Activated T-helper 2 cell treated with anti-CD3 and anti-CD28 coated beads, Interferon-gamma antibody, Interleukin-2, Interleukin-4, amounts not matched to agents 10 μg/mL and 5 μg/mL and 100 μg/mL, durations not matched to agents 14 hours and 24 hours and 36 hours (primary cell): ENCODE data around the gene CLSTN1. TPM values are rescaled to one million over a fixed set of nuclear protein-coding genes. Genes with fewer than 3 reads are reported as not detected.
"Not testable (repeated sequence)": the region's sequence is repeated elsewhere in the genome, so short reads cannot be mapped to it uniquely, and the experiment has no call there.

Source experiments
- DNase-seq: peaks from one replicate; pipeline ENCODE4 v3.0.0; 2021; ENCODE audit warnings: low spot score
- H3K27ac Mint-ChIP-seq: one replicate; pipeline ENCODE4 v1.8.0; 2021; ENCODE audit warnings: mixed read lengths
- H3K27me3 Mint-ChIP-seq: one replicate; pipeline ENCODE4 v1.8.0; 2021; ENCODE audit warnings: low read depth, mixed read lengths
- H3K36me3 Mint-ChIP-seq: one replicate; pipeline ENCODE4 v1.8.0; 2021; ENCODE audit warnings: low read depth, mixed read lengths
- H3K4me1 Mint-ChIP-seq: one replicate; pipeline ENCODE4 v1.8.0; 2021; ENCODE audit warnings: low read depth, mixed read lengths
- H3K4me3 Mint-ChIP-seq: one replicate; pipeline ENCODE4 v1.8.0; 2021; ENCODE audit warnings: low read depth, mild to moderate bottlenecking, moderate library complexity, mixed read lengths
- H3K9me3 Mint-ChIP-seq: one replicate; pipeline ENCODE4 v1.8.0; 2021; ENCODE audit warnings: mixed read lengths
- intact Hi-C: fragments of 100-400 bp; cut with micrococcal nuclease; formaldehyde crosslinking; loops from one replicate; pipeline ENCODE4 v1.15.1; 2023
- total RNA-seq: library from RNA; stranded (reverse); gene quantifications from 2 replicates; pipeline ENCODE4 v1.2.3, GENCODE V29; 2022

The CLSTN1 gene
- total RNA-seq, 1 donor from 2014 or later, result 46.5 TPM

DNA sequence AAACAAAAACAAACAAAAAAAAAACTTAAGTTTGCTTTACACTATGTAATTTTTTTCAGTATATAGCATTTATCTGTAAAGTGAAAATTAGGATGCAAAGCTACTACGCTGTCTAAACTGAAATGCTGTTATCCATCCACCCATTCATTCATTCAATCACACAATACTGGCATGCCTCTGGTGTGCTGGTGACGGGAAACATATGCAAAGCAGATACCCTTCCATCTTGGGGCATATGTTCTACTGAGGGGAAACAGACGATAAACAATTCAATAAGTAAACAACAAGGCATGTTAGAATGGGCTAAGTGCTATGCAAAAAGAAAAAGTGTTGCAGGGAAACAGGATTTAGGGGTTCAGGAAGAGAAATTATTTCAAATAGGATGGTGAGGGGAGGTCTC lies 3.2 kb downstream of the CLSTN1 start:
- no peak overlapping the region for H3K27ac Mint-ChIP-seq
- H3K4me3 Mint-ChIP-seq, result peak overlapping the region; percentile 64
- peaks cover 11% of the 10 kb centered on the region for H3K27me3 Mint-ChIP-seq
- peaks cover 24% of the 10 kb centered on the region for H3K4me1 Mint-ChIP-seq
- H3K9me3 Mint-ChIP-seq, result no peaks in the 10 kb centered on the region
- no peak for DNase-seq
- peaks cover 17% of the 10 kb centered on the region for H3K36me3 Mint-ChIP-seq
- intact Hi-C loops, result loop anchor here (5.0 to 10.0 kb wide), 3 partner anchors 33 to 874 kb away; no protein-coding TSS in a partner anchor

DNA sequence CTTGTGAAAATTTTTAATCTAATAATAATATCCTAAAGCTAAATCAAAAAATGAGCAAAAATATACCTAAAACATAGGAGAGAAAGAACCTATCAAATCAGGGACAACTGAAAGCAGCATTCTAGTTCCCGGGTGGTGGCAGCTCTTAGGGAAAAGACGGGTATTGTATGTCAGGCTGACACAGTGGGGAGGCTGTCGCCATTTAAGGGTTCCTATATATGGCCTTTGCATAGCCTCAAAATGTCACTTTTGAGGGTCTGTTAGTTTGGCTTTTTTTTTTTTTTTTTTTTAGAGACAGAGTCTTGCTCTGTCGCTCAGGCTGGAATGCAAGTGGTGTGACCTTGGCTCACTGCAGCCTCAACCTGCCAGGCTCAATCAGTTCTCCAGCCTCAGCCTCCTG lies 6.0 kb downstream of the CLSTN1 start:
- H3K4me1 Mint-ChIP-seq, result peaks cover 18% of the 10 kb centered on the region

DNA sequence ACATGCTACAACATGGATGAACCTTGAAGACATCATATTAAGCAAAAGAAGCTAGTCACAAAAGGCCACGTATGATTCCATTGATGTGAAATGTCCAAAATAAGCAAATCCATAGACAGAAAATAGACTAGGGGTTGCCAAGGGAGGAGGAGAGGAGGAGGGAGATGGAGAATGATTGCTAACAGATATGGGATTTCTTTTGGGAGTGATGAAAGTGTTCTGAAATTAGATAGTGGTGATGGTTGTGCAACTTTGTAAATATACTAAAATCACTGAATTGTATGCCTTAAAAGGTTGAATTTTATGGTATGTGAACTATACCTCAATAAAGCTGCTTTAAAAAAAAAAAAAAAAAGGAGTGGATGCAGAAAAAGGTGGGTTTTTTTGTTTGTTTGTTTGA lies 7.6 kb downstream of the CLSTN1 start:
- DNase-seq, result no peak
- intact Hi-C loops, result no loop called here
- H3K4me1 Mint-ChIP-seq, result peaks cover 7% of the 10 kb centered on the region
- H3K4me3 Mint-ChIP-seq, result no peak overlapping the region
- no peaks in the 10 kb centered on the region for H3K9me3 Mint-ChIP-seq
- H3K27me3 Mint-ChIP-seq, result peaks cover 2% of the 10 kb centered on the region
- H3K27ac Mint-ChIP-seq, result no peak overlapping the region
- peaks cover 21% of the 10 kb centered on the region for H3K36me3 Mint-ChIP-seq

More for the DNA sequence above, 6.0 kb downstream of the CLSTN1 start:
- DNase-seq, result no peak
- no peak overlapping the region for H3K4me3 Mint-ChIP-seq
- intact Hi-C loops, result no loop called here
- no peaks in the 10 kb centered on the region for H3K9me3 Mint-ChIP-seq
- H3K27ac Mint-ChIP-seq, result no peak overlapping the region
- peaks cover 21% of the 10 kb centered on the region for H3K36me3 Mint-ChIP-seq
- peaks cover 4% of the 10 kb centered on the region for H3K27me3 Mint-ChIP-seq

DNA sequence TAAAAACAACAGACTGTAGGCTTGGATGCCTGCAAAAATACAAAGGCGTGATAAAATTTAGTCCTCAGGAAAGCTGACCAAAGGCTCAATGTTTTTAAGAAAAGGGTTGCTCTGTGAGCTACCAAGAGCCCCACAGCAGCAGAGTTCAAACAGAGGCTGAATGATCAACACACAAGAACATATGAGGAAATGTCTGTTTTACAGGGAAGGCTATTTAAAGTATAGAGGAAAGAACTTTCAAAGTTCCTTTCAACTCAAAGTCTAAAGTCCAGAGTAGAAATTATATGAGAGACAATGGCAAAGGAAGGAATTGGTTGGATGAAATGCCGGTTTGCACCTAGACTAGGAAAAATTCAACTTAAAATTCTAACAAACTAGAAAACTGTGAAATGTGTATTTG lies 8.6 kb downstream of the CLSTN1 start:
- Mint-ChIP-seq H3K36me3 (peaks cover 16% of the 10 kb centered on the region), H3K27me3 (no peaks in the 10 kb centered on the region), H3K4me1 (peaks cover 4% of the 10 kb centered on the region), H3K27ac (no peak overlapping the region), H3K9me3 (no peaks in the 10 kb centered on the region), H3K4me3 (no peak overlapping the region)
- DNase-seq, result no peak
- intact Hi-C loops, result no loop called here

DNA sequence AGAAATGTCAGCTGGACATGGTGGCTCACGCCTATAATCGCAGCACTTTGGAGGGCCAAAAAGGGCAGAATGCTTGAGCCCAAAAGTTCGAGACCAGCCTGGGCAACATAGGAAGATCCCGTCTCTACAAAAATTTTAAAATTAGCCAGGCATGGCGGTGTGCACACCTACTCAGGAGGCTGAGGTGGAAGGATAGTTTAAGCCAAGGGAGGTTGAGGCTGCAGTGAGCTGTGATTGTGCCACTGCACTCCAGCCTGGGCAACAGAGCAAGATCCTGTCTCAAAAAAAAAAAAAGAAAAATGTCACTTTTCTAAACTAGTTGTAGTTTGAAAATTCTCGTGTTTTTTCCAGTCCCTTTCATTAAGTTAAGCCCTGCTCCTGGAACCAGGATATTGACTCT lies 9.1 kb downstream of the CLSTN1 start:
- H3K4me1 Mint-ChIP-seq, result peaks cover 4% of the 10 kb centered on the region
- H3K9me3 Mint-ChIP-seq, result no peaks in the 10 kb centered on the region
- intact Hi-C loops, result no loop called here
- H3K4me3 Mint-ChIP-seq, result no peak overlapping the region
- DNase-seq, result no peak
- peaks cover 13% of the 10 kb centered on the region for H3K36me3 Mint-ChIP-seq
- H3K27me3 Mint-ChIP-seq, result no peaks in the 10 kb centered on the region
- H3K27ac Mint-ChIP-seq, result no peak overlapping the region

DNA sequence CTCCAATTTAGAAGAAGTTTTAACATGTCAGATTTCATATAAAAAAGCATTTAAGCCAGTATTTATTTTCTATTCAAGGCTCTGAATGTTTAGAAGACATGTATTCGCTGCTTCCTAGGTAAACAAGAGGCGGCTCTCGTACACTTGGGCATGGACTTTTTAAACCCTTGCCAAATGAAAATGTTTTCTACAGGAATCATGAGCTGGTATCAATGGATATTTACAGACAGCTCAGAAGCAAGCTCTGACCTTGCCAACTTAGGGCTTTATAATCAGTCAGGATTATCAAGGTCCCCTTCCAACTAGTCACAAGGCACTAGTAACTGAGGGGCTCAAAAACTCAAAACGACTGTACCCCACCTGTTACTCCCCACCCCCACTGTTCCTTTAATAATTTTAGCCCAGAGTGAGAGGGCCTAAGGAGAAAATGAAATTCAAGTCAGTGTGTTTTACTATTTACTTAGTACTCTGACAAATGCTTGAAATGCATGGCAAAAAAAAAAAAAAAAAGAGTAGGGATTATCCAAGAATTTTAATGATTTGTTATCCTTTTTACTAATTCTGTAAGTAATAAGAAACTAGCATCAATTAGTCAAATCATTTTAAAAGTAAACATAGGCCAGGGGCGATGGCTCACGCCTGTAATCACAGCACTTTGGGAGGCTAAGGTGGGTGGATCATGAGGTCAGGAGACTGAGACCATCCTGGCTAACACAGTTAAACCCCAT lies 12.4 kb downstream of the CLSTN1 start:
- no peaks in the 10 kb centered on the region for H3K27me3 Mint-ChIP-seq
- H3K9me3 Mint-ChIP-seq, result no peaks in the 10 kb centered on the region
- H3K4me3 Mint-ChIP-seq, result no peak overlapping the region
- no peak overlapping the region for H3K27ac Mint-ChIP-seq
- H3K4me1 Mint-ChIP-seq, result peaks cover 7% of the 10 kb centered on the region
- no peak for DNase-seq
- intact Hi-C loops, result no loop called here
- H3K36me3 Mint-ChIP-seq, result peaks cover 12% of the 10 kb centered on the region

DNA sequence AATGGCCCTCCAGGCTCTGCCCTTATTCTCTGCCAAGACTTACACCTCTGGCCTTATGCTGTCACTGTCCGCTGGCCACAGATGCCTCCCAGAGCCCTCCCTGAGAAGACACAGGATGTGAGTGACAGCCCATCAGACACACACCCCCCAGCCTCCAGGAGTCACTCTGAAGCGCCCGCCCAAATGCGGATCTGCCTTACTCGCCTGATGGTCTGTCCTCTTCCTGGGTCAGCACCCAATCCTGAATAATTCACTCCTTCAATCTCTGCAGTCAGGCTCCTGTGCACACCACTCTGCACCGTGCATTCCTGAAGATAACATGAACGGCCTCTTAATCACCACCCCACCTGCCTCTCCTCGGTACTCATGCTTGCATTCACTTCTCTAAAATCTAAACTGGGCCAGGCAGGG lies 14.7 kb downstream of the CLSTN1 start:
- Mint-ChIP-seq H3K4me1 (peaks cover 7% of the 10 kb centered on the region), H3K36me3 (peaks cover 3% of the 10 kb centered on the region)

DNA sequence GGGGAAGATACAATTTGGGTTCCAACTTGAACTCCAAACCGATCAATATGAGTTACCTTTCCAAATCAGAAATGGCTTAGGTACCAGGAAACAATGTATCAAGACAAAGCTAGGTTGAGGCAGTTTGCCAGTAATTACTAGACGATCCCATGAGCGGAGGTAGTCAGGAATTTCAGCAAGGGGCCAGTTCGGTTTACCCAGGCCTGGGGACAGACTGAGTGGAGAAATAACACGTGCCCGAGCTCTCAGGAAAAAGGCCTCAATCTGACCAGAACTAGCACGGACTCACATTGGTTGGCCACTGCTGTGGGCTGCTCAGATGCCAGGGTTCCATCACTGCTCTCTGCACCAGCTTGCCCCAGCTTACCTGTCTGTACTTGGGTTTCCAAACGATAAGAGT lies 15.3 kb downstream of the CLSTN1 start:
- DNase-seq, result no peak
- Mint-ChIP-seq H3K27me3 (no peaks in the 10 kb centered on the region), H3K4me3 (no peak overlapping the region), H3K4me1 (peaks cover 7% of the 10 kb centered on the region), H3K9me3 (no peaks in the 10 kb centered on the region), H3K36me3 (peaks cover 3% of the 10 kb centered on the region), H3K27ac (no peak overlapping the region)
- intact Hi-C loops, result no loop called here

More for the DNA sequence above, 14.7 kb downstream of the CLSTN1 start:
- Mint-ChIP-seq H3K27me3 (no peaks in the 10 kb centered on the region), H3K4me3 (no peak overlapping the region), H3K9me3 (no peaks in the 10 kb centered on the region), H3K27ac (no peak overlapping the region)
- intact Hi-C loops, result no loop called here
- no peak for DNase-seq

DNA sequence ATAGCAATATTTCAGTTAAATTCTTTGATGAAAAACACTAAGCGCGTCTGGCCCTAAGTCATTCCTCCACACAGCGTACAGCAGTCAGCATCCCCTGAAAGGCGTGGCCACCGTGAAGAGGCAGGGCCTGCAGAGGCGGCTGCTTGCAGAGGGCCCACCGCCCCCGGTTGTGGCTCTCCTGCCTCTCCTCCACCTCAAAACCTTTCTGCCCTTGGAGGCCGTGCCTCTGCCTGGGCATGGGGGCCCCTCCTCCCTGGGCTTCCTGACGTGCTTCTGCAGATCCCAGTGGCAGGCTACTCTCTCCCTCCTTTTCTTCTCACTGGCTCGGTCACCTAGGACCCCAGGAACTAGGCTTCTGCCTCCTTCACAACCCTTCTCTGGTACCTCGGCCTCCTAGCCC lies 16.2 kb downstream of the CLSTN1 start:
- no peaks in the 10 kb centered on the region for H3K9me3 Mint-ChIP-seq
- no peaks in the 10 kb centered on the region for H3K27me3 Mint-ChIP-seq
- H3K4me1 Mint-ChIP-seq, result peaks cover 8% of the 10 kb centered on the region
- no peak overlapping the region for H3K4me3 Mint-ChIP-seq
- intact Hi-C loops, result no loop called here
- no peak for DNase-seq
- peaks cover 3% of the 10 kb centered on the region for H3K36me3 Mint-ChIP-seq
- H3K27ac Mint-ChIP-seq, result no peak overlapping the region

DNA sequence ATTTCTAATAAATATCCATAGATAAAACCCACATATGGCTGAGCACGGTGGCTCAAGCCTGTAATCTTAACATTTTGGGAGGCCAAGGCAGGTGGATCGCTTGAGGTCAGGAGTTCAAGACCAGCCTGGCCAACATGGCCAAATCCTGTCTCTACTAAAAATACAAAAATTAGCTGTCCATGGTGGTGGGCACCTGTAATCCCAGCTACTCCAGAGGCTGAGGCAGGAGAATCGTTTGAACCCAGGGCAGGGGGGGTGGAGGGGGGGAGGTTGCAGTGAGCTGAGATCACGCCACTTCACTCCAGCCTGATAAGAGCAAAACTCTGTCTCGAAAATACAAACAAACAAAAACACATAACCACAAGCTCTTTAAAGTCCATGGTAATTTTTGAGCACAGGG lies 17.8 kb downstream of the CLSTN1 start:
- H3K27me3 Mint-ChIP-seq, H3K4me3 Mint-ChIP-seq, H3K36me3 Mint-ChIP-seq, H3K9me3 Mint-ChIP-seq, H3K27ac Mint-ChIP-seq, DNase-seq, intact Hi-C loops: not testable (repeated sequence)
- peaks cover 16% of the 10 kb centered on the region for H3K4me1 Mint-ChIP-seq

DNA sequence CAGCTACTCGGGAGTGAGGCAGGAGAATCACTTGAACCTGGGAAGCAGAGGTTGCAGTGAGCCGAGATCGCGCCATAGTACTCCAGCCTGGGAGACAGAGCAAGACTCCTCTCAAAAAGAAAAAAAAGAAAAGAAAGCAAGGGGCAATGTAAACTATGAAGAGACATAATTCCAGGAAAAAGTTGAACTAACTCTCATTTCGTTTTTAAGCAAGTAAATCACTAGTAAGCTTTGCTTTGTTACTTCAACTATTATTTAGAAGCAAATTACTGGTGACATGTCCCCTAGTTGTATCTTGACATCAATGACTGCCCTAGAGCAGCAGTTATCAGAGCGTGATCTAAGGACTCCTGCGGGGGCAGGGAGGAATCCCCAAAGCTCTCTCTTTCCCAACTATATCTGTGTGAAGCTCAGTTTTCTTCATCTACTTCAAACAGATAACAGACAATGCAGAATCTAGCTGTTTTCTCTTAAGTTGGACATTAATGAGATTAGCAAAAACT lies 18.7 kb downstream of the CLSTN1 start:
- no peaks in the 10 kb centered on the region for H3K9me3 Mint-ChIP-seq
- no peak overlapping the region for H3K4me3 Mint-ChIP-seq
- no peak overlapping the region for H3K27ac Mint-ChIP-seq
- intact Hi-C loops, result no loop called here
- no peak for DNase-seq
- H3K4me1 Mint-ChIP-seq, result peaks cover 20% of the 10 kb centered on the region
- H3K36me3 Mint-ChIP-seq, result peaks cover 8% of the 10 kb centered on the region
- peaks cover under 1% of the 10 kb centered on the region for H3K27me3 Mint-ChIP-seq

DNA sequence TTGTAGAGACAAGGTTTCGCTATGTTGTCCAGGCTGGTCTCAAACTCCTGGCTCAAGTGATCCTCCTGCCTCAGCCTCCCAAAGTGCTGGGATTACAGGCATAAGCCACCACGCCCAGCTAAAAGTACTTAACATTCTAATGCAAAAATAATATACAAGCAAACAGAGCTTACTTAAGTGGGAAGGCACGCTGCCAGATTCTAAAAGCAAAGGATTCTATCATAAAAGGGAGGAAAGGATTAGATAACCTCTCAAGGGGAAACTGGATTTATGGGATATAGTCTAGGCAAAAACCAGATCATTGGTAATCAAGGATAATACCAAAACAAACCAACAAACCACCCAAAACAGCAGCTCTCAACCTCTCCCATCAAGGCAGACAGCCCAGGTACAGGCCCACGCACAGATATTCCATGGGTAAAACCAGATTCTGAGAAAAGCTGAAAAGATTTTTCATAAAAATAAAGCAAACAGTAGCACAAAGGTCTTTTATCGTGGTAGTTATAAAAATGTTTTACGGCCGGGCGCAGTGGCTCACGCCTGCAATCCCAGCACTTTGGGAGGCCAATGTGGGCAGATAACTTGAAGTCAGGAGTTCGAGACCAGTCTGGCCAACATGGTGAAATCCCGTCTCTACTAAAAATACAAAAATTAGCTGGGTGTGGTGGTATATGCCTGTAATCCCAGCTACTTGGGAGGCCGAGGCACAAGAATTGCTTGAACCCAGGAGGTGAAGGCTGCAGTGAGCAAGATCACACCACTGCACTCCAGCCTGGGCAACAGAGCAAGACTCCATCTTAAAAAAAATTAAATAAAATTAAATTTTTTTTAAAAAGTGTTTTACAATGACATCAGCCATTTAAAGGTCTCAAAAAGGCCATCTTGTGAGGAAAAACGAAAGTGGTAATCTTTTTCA lies 20.5 kb downstream of the CLSTN1 start:
- Mint-ChIP-seq H3K36me3 (peaks cover 15% of the 10 kb centered on the region), H3K4me1 (peaks cover 32% of the 10 kb centered on the region)
- not testable (repeated sequence) for H3K27ac Mint-ChIP-seq, H3K9me3 Mint-ChIP-seq, H3K4me3 Mint-ChIP-seq, H3K27me3 Mint-ChIP-seq, DNase-seq
- intact Hi-C loops, result loop anchor here (5.0 kb wide), 1 partner anchor 76 kb away; no protein-coding TSS in a partner anchor

DNA sequence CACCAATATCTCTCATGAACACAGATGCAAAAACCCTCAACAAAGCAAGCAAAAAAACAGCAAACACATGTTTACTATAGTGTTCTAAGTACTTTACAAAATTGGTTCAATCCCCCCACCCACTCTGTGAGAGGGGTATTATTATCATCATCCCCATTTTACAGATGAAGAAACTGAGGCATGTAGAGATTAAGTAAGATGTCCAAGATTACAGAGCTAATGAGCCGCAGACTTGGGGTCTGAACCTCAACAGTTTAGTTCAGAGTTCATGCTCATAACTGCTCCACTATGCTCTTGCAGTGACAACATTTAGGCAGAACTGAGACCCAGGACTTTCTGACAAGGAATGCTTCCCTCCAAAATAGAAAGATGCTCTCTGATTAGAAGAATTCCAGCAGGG lies 21.9 kb downstream of the CLSTN1 start:
- Mint-ChIP-seq H3K9me3 (no peaks in the 10 kb centered on the region), H3K4me1 (peaks cover 41% of the 10 kb centered on the region), H3K27ac (no peak overlapping the region), H3K27me3 (peaks cover 8% of the 10 kb centered on the region), H3K36me3 (peaks cover 20% of the 10 kb centered on the region), H3K4me3 (no peak overlapping the region)
- DNase-seq, result no peak
- intact Hi-C loops, result loop anchor here (2.0 to 5.0 kb wide), 2 partner anchors 21 to 75 kb away; partner anchors contain the start of gene CLSTN1
